CD14-positive monocyte (primary cell): ENCODE data around the gene HTT-AS. TPM values are rescaled to one million over a fixed set of nuclear protein-coding genes. Genes with fewer than 3 reads are reported as not detected.

Experiments used
- DNase-seq, 3 donors: peaks; one replicate each; pipeline ENCODE4 v3.0.0-alpha.2; 2011 to 2022
- H2AFZ ChIP-seq: 2 replicates; pipeline ENCODE4 v1.6.0; 2012; ENCODE audit warnings: mild to moderate bottlenecking, low read depth, low read length, inconsistent platforms; ENCODE audit not compliant: insufficient read depth, poor library complexity, severe bottlenecking
- H3K27ac ChIP-seq, 2 donors: 1 replicate in 1 of 2; 2 replicates in 1 of 2; pipeline ENCODE4 v1.5.1; 2012 to 2013; ENCODE audit warnings: low read length in 2 of 2, control low read depth in 1 of 2, inconsistent platforms in 1 of 2, low read depth in 1 of 2, mild to moderate bottlenecking in 1 of 2
- H3K27me3 ChIP-seq, 2 donors: one replicate each; pipeline versions ENCODE4 v1.6.0 to v1.6.1; 2011 to 2013; ENCODE audit warnings: low read length in 2 of 2; ENCODE audit not compliant: control insufficient read depth in 2 of 2, insufficient read depth in 2 of 2
- H3K36me3 ChIP-seq, 2 donors: replicated peaks in 1 of 2; 1 replicate in 1 of 2; 2 replicates in 1 of 2; pipeline versions ENCODE4 v1.5.1 to v1.6.1; 2012 to 2013; ENCODE audit warnings: low read length in 2 of 2, control low read depth in 1 of 2, inconsistent platforms in 1 of 2, mild to moderate bottlenecking in 1 of 2; ENCODE audit not compliant: insufficient read depth in 2 of 2, control insufficient read depth in 1 of 2
- H3K4me1 ChIP-seq, 2 donors: 1 replicate in 1 of 2; 2 replicates in 1 of 2; pipeline versions ENCODE4 v1.5.1 to v1.6.1; 2012 to 2013; ENCODE audit warnings: low read length in 2 of 2, control low read depth in 1 of 2, inconsistent platforms in 1 of 2, mild to moderate bottlenecking in 1 of 2, moderate library complexity in 1 of 2; ENCODE audit not compliant: insufficient read depth in 2 of 2, control insufficient read depth in 1 of 2
- H3K4me2 ChIP-seq: replicated peaks from 2 replicates; pipeline ENCODE3; 2012; ENCODE audit warnings: low read length, moderate library complexity, mild to moderate bottlenecking; ENCODE audit not compliant: poor library complexity, severe bottlenecking; ENCODE audit errors: extremely low read depth
- H3K4me3 ChIP-seq, 3 experiments: fragments of 200-600 bp in 1 of 3; sonication (generic) in 1 of 3; replicated peaks in 1 of 3; 1 replicate in 2 of 3; 2 replicates in 1 of 3; pipeline ENCODE4 v1.5.1; 2011 to 2013; ENCODE audit warnings: low read length in 3 of 3, mild to moderate bottlenecking in 3 of 3, control low read depth in 2 of 3, low read depth in 2 of 3, inconsistent platforms in 1 of 3, moderate library complexity in 1 of 3
- H3K79me2 ChIP-seq: 2 replicates; pipeline ENCODE4 v1.6.0; 2012; ENCODE audit warnings: mild to moderate bottlenecking, control low read depth, inconsistent platforms, low read length, moderate library complexity; ENCODE audit not compliant: insufficient read depth
- H3K9ac ChIP-seq: 2 replicates; pipeline ENCODE4 v1.6.0; 2017; ENCODE audit warnings: low read length, mild to moderate bottlenecking; ENCODE audit not compliant: insufficient read depth, poor library complexity, severe bottlenecking
- H3K9me3 ChIP-seq, 2 donors: replicated peaks in 1 of 2; 1 replicate in 1 of 2; 2 replicates in 1 of 2; pipeline versions ENCODE4 v1.5.1 to v1.6.1; 2012 to 2013; ENCODE audit warnings: low read length in 2 of 2, control low read depth in 1 of 2; ENCODE audit not compliant: control insufficient read depth in 1 of 2, insufficient read depth in 1 of 2
- H4K20me1 ChIP-seq: 2 replicates; pipeline ENCODE4 v1.6.0; 2012; ENCODE audit warnings: mild to moderate bottlenecking, low read length, control low read depth, moderate library complexity; ENCODE audit not compliant: insufficient read depth
- H3K27ac Mint-ChIP-seq, 7 donors: one replicate each; pipeline ENCODE4 v1.8.0; 2020; ENCODE audit warnings: mild to moderate bottlenecking in 7 of 7, mixed read lengths in 7 of 7, moderate library complexity in 6 of 7, inconsistent platforms in 2 of 7
- H3K27me3 Mint-ChIP-seq, 3 donors: one replicate each; pipeline ENCODE4 v1.8.0; 2021 to 2022; ENCODE audit warnings: low read depth in 3 of 3, mild to moderate bottlenecking in 3 of 3, mixed read lengths in 3 of 3, moderate library complexity in 3 of 3, inconsistent platforms in 1 of 3
- H3K36me3 Mint-ChIP-seq, 2 donors: one replicate each; pipeline ENCODE4 v1.8.0; 2020; ENCODE audit warnings: mixed read lengths in 2 of 2, inconsistent platforms in 1 of 2, mild to moderate bottlenecking in 1 of 2
- H3K4me1 Mint-ChIP-seq: one replicate; pipeline ENCODE4 v1.8.0; 2020; ENCODE audit warnings: mild to moderate bottlenecking, mixed read lengths
- H3K4me3 Mint-ChIP-seq, 2 donors: one replicate each; pipeline ENCODE4 v1.8.0; 2020; ENCODE audit warnings: mild to moderate bottlenecking in 2 of 2, mixed read lengths in 2 of 2, moderate library complexity in 1 of 2
- H3K9me3 Mint-ChIP-seq, 7 donors: one replicate each; pipeline ENCODE4 v1.8.0; 2020 to 2022; ENCODE audit warnings: mixed read lengths in 7 of 7, mild to moderate bottlenecking in 6 of 7, moderate library complexity in 6 of 7, inconsistent platforms in 2 of 7
- WGBS: methylation state at CpG from one replicate; pipeline ENCODE4 v1.1.5; 2013; ENCODE audit warnings: missing lambda C conversion rate; ENCODE audit not compliant: insufficient coverage; 5-methylcytosine and 5-hydroxymethylcytosine counted together
- intact Hi-C, 2 donors: fragments of 100-400 bp; cut with micrococcal nuclease; formaldehyde crosslinking; loops; one replicate each; pipeline versions ENCODE4 v1.15.0 to v1.15.1; 2023
- polyA plus RNA-seq, 3 donors: library from polyadenylated mRNA; depleted of rRNA in 1 of 3; unstranded in 2 of 3; stranded (reverse) in 1 of 3; fragments of 300-500 nt in 2 of 3; fragments of >200 nt in 1 of 3; fragmentation: Illumina TruSeq in 2 of 3; gene quantifications; 1 replicate in 2 of 3; 2 replicates in 1 of 3; pipeline ENCODE4 v1.2.3, GENCODE V29; 2012 to 2021
- TF ChIP-seq, protein P1 (sequence below): fragments of 200-600 bp; IDR thresholded peaks from one replicate; pipeline ENCODE4 v1.8.0; 2022; ENCODE audit warnings: antibody characterized with exemption, mild to moderate bottlenecking

HTT-AS gene
- polyA plus RNA-seq, 3 donors: not detected

GRCh38 chr4:3043282-3044020, 30.9 kb downstream of the HTT-AS start:
- no peak overlapping the region for H3K9ac ChIP-seq
- TF ChIP-seq, protein P1, sequence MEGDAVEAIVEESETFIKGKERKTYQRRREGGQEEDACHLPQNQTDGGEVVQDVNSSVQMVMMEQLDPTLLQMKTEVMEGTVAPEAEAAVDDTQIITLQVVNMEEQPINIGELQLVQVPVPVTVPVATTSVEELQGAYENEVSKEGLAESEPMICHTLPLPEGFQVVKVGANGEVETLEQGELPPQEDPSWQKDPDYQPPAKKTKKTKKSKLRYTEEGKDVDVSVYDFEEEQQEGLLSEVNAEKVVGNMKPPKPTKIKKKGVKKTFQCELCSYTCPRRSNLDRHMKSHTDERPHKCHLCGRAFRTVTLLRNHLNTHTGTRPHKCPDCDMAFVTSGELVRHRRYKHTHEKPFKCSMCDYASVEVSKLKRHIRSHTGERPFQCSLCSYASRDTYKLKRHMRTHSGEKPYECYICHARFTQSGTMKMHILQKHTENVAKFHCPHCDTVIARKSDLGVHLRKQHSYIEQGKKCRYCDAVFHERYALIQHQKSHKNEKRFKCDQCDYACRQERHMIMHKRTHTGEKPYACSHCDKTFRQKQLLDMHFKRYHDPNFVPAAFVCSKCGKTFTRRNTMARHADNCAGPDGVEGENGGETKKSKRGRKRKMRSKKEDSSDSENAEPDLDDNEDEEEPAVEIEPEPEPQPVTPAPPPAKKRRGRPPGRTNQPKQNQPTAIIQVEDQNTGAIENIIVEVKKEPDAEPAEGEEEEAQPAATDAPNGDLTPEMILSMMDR: no peak
- Mint-ChIP-seq H3K9me3 (peaks cover 0 to 5% (median 3%) of the 10 kb centered on the region in 7 donors), H3K27ac (peak overlapping the region in 2 of 7 donors; percentile 19 to 46), H3K4me1 (peaks cover 53% of the 10 kb centered on the region), H3K27me3 (peaks cover 4 to 22% (median 14%) of the 10 kb centered on the region in 3 donors), H3K36me3 (no peaks in the 10 kb centered on the region), H3K4me3 (no peak overlapping the region)
- H3K4me1 ChIP-seq: peaks cover 45 to 70% of the 10 kb centered on the region in 2 donors
- no peaks in the 10 kb centered on the region for H4K20me1 ChIP-seq
- H2AFZ ChIP-seq: no peak overlapping the region
- H3K27me3 ChIP-seq: no peaks in the 10 kb centered on the region
- no peak overlapping the region for H3K27ac ChIP-seq
- intact Hi-C loops: no loop called here
- H3K4me2 ChIP-seq: no peak overlapping the region
- no peak overlapping the region for H3K4me3 ChIP-seq
- 96% methylated on average over 5 of the region's 11 CpGs for WGBS
- H3K9me3 ChIP-seq: peaks cover 0 to 5% of the 10 kb centered on the region in 2 donors
- peaks cover 13% of the 10 kb centered on the region for H3K79me2 ChIP-seq
- no peaks in the 10 kb centered on the region for H3K36me3 ChIP-seq
- peak in 2 of 3 donors; percentile 30 to 46 for DNase-seq

DNA sequence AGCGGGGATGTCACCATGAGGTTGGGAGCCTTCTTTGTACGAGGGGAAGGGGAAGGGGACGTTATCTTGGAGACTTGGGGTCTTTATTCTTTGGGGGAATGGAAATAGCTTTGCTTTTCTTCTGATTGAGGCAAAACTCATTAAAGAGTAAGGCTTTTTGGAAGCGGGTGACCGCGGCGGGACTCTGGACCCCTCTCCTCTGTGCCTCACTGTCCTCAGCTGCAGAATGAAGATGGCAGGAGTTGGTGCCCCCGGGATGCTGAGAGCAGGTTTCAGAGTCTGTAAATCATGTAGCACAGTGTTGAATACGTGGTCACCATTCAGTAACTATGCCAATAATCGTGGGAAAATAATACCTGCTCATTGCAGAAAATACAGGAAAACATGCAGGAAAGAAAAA, 32.1 kb downstream of the HTT-AS start:
- intact Hi-C loops: no loop called here
- WGBS: 61% methylated on average over 9 of the region's 10 CpGs
- Histone ChIP-seq H3K36me3 (no peaks in the 10 kb centered on the region), H3K27me3 (peaks cover 0 to 3% of the 10 kb centered on the region in 2 donors), H3K27ac (peak overlapping the region; percentile 60 to 98), H3K9me3 (peaks cover 0 to 5% of the 10 kb centered on the region in 2 donors), H3K4me1 (peaks cover 54 to 76% of the 10 kb centered on the region in 2 donors), H3K9ac (peak overlapping the region; percentile 91), H3K4me3 (peak overlapping the region; percentile 35 to 77 (median 58)), H2AFZ (peak overlapping the region; percentile 67), H4K20me1 (no peaks in the 10 kb centered on the region), H3K79me2 (peaks cover 13% of the 10 kb centered on the region), H3K4me2 (peak overlapping the region; percentile 80)
- Mint-ChIP-seq H3K4me3 (peak overlapping the region; percentile 84 to 91), H3K9me3 (peaks cover 0 to 5% (median 3%) of the 10 kb centered on the region in 7 donors), H3K27me3 (peaks cover 4 to 31% (median 14%) of the 10 kb centered on the region in 3 donors), H3K36me3 (no peaks in the 10 kb centered on the region), H3K27ac (peak overlapping the region; percentile 84 to 95 (median 91)), H3K4me1 (peaks cover 56% of the 10 kb centered on the region)
- TF ChIP-seq, protein P1: no peak
- DNase-seq: no peak
